ENCODE results near the gene MSTO1.
"Not testable (repeated sequence)": the region's sequence is repeated elsewhere in the genome, so short reads cannot be mapped to it uniquely, and the experiment has no call there.

Gene MSTO1

DNA sequence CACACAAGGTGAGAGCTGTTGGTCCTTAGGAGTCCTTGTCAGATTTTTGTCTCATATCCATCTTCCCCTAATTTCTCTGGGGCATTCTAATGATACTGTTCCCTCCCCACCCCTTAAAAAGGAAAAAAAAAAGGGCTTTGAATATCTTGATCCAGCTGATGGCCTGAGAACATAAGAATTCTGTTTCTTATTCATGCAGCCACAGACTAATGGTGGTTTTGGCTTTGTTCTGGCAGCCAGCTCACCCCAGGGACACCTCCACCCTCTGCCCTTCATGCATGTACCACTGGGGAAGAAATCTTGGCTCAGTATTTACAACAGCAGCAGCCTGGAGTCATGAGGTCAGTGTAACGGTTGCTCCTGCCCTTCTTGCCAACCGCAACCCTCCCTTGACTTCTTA lies 3.2 kb downstream of the MSTO1 start:
- DNase-seq (ENCODE audit: low read depth) = not testable (repeated sequence)

DNA sequence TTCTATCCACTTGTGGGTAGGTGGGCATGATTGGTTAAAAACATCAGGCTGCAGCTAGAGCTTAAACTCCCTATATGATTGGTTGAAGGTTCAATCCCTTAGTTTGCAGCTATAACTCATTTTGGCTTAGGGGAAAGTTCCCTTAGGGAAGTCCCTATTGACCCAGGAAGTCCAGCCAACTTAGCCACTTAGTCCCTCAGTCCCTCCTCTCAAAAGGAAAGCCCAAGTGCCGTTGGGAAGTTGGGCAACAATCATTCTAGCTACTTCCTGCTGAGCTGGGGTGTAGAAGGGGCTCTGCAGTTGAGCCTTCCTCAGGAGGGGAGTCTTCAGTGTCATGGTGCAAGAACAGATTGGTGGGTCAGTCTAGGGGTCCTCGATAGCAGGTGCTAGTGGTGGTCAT lies 12.2 kb downstream of the MSTO1 start:
- no peak for DNase-seq (ENCODE audit: low read depth)

DNA sequence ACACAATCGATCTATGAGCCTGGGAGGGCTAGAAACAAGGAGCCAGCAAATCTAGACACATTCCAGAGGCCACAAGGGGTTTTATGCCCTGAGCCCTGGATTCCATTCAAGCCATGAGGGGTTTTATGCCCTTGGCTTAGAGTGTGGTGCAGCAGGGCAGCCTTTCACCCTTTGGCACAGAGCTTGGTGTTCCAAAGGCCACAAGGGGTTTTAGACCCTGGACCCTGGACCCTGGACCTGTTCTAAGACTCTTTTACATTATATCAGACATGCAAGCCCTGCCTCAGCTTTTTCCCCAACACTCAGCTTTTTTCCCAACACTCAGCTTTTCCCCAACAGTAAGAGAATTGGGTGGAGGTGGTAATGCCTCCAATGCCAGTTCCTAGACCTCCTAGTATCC lies 13.3 kb downstream of the MSTO1 start:
- DNase-seq (ENCODE audit: low read depth) = no peak

- not testable (repeated sequence) for DNase-seq (ENCODE audit: low read depth)
Measured at GRCh38 chr1:155626428-155626827, 16.4 kb downstream of the MSTO1 start.

- no peak for DNase-seq (ENCODE audit: low read depth)
Measured at GRCh38 chr1:155636397-155637153, 26.6 kb downstream of the MSTO1 start.

DNA sequence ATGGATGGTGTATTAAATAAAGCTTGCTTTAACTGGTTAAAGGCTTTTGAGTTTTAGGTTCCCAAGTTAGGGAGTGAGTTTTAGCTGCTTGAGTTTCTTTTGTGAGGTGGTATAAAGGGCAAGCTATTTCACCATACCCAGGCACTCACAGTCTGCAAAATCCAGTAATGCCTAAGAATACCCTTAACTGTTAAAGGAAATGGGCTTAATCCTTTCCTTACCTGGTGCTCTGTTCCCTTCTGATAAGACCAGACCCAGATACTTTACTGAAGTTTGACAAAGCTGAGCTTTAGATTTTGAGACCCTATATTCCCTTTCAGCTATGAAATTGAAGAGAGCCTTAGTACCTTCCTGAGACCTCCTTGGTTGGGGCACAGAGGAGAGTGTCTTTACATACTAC lies 30.3 kb downstream of the MSTO1 start:
- DNase-seq (ENCODE audit: low read depth) = no peak

- not testable (repeated sequence) for DNase-seq (ENCODE audit: low read depth)
Measured at GRCh38 chr1:155642559-155643180, 32.7 kb downstream of the MSTO1 start.

DNA sequence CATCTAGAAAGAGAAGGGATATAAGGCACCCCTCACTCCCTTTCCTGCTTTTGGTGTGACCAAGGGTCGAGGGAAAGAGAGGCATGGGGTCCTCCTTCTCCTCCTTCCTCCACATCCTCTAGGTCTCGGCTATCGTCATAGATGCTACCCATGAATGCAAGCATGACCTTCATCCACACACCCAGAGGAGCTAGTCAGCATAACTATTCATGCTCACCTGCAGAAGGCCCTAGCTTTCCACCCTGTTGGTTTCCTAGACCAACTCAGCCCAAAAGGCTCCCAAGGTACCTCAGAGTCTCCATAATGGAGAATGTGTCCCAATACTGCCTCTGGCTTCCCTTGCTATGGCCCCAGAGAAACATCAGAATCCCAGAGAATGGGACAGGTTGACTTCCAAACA lies 33.2 kb downstream of the MSTO1 start:
- no peak for DNase-seq (ENCODE audit: low read depth)

GRCh38 chr1:155645034-155645598 lies 35.1 kb downstream of the MSTO1 start:
- DNase-seq (ENCODE audit: low read depth) = no peak

GRCh38 chr1:155645648-155646047 lies 35.6 kb downstream of the MSTO1 start:
- no peak for DNase-seq (ENCODE audit: low read depth)

GRCh38 chr1:155646307-155646706 lies 36.3 kb downstream of the MSTO1 start:
- DNase-seq (ENCODE audit: low read depth) = no peak

DNA sequence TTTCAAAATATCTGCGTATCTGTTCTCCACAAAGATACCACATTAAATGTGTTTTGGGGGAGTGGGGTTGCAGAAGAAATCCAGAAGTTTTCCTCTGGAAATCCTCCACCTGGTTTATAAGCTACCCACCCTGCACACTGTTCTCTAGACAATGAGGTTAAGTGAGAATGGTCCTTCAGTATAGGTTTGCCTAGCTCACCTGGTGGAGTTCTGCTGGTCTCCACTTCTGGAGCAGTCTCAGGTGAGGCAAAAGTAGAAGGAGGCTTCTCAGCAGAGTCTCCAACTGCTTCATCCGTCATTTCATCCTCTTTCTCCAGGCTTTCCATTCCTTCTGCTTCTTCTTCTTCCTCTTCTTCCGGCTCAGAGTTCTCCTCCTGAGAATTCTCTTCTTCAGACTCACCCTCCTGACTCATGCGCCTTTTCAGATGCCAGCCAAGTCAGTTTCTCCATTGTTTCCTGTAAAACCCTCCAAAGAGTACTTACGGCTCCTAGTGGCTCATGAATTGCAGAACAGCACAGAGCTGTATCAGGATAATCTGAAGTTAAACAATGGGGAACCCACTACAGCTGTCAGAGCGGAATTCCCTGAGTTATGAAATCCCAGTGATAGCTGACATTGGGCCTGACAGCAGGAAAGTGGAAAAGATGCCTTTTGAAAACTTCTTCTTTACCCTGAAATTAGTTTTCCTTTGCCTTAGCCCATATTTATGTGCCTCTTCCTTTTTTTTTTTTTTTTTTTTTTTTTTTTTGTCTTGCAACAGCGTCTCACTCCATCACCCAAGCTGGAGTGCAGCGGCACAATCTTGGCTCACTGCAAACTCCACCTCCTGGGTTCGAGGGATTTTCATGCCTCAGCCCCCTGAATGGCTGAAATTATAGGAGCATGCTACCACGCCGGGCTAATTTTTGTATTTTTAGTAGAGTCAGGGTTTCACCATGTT lies 38.5 kb downstream of the MSTO1 start:
- DNase-seq (ENCODE audit: low read depth) = no peak

GRCh38 chr1:155649676-155650075 lies 39.7 kb downstream of the MSTO1 start:
- no peak for DNase-seq (ENCODE audit: low read depth)

DNA sequence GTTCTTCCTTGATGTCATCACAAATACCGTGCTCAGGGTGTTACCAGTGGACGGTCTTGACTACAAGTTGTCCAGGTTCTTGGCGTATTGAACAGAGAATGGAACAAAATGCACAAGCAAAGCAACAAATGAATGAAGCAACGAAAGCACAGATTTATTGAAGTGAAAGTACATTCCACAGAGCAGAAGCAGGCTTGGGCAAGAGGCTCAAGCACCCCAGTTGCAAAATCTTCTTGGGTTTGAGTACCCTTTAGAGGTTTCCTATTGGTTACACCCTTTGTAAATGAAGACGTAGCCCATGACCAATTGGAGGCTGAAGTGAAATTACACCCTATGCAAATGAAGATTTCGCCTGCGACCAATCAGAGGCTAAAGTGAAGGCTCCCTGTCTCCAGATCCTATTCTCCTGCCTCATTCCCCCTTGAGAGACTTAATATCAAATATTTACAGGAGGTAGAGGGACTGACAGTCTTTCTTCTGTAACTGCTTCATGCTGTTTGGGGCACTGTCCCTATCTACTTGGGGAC lies 40.3 kb downstream of the MSTO1 start:
- DNase-seq (ENCODE audit: low read depth) = no peak

GRCh38 chr1:155651861-155652661 lies 42.0 kb downstream of the MSTO1 start:
- no peak for DNase-seq (ENCODE audit: low read depth)

DNA sequence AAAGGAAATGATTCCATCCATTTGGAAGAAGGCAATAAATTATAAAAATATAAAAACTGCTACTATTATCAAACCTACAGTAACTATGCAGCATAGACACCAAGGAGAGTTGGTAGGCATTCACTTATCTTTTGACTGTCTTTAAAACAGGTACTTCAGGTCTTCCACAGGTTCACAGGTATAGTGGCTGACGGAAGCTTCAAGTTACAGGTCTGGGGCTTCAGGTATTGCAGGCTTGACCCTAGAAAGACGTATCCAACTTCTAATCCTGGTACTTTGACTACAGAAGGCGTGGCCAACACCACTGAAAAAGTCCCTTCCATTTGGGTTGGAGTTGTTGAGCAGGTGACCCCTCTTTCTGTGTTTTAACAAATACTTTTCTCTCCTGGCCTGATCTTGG lies 42.9 kb downstream of the MSTO1 start:
- DNase-seq (ENCODE audit: low read depth) = no peak

DNA sequence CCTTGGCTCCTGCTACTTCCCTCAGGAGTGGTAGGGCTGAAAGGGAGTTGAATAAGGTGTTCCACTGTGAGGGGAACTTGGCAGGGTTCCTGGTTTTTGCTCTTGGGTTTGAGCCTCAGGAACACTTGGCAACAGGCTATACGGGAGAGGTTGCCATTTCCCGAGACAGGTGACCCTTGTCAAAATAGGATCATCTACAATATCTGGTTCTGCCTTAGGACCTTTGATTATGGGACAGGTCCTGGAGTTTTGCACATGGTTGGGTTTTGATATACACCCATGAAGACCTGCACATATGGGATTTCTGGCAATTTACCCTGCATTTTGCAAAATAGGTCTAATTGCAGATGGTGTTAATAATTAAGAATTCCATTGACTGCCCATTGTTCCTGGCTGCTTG lies 47.4 kb downstream of the MSTO1 start:
- DNase-seq (ENCODE audit: low read depth) = no peak

- not testable (repeated sequence) for DNase-seq (ENCODE audit: low read depth)
Measured at GRCh38 chr1:155661239-155661638, 51.2 kb downstream of the MSTO1 start.
